K562 (cell line): ENCODE measurements around the gene GRAMD2A. TPM values are rescaled to one million over a fixed set of nuclear protein-coding genes. Genes with fewer than 3 reads are reported as not detected.

ENCODE experiments used
- ATAC-seq: fragments of 200-7000 bp; cut with Tn5 transposase; 3 replicates; pipeline ENCODE4 v1.9.1; 2020; ENCODE audit warnings: moderate library complexity
- BruUV-seq: library from RNA; stranded (reverse); fragments of 400-500 nt; replicated peaks from 2 replicates; lab custom pipeline; 2021; lab: Mats Ljungman, UMichigan
- CTCF ChIA-PET: fragments of 300-600 bp; formaldehyde crosslinking; extraction: SDS; loops from one replicate; lab custom pipeline; 2021; ENCODE audit warnings: low intra/inter-chr PET ratio; lab: Yijun Ruan, JAX
- POLR2A ChIA-PET: fragments of 300-600, 350-650 bp; sonication (Branson Sonifier 250); formaldehyde crosslinking; extraction: SDS; loops from one replicate; lab custom pipeline; 2021; ENCODE audit warnings: antibody characterized with exemption, inconsistent platforms; lab: Yijun Ruan, JAX
- DNase-seq, 4 experiments: peaks; one replicate each; pipeline versions ENCODE4 v3.0.0 to v3.0.0-alpha.2; 2011 to 2018; ENCODE audit warnings: low spot score in 3 of 4, mixed read lengths in 3 of 4; ENCODE audit errors: extremely low read depth in 1 of 4
- FAIRE-seq: peaks from 2 replicates; lab custom pipeline; 2011; peaks lifted over from hg19 to GRCh38; lab: Jason Lieb, UNC
- H2AFZ ChIP-seq: 2 replicates; pipeline ENCODE4 v1.6.0; 2011; ENCODE audit warnings: low read depth, low read length, control low read depth, inconsistent platforms
- H3K27ac ChIP-seq: fragments of 200-600 bp; 3 replicates; pipeline ENCODE4 v1.8.0; 2011; ENCODE audit warnings: low read depth, mild to moderate bottlenecking, control low read depth, inconsistent platforms, low read length, moderate library complexity, mixed read lengths; ENCODE audit errors: extremely low read depth
- H3K27me3 ChIP-seq, 2 experiments: fragments of 300-600 bp in 1 of 2; 2 replicates in 1 of 2; 3 replicates in 1 of 2; pipeline versions ENCODE4 v1.6.0 to v1.8.0; 2011; ENCODE audit warnings: inconsistent platforms in 2 of 2, low read length in 2 of 2, mild to moderate bottlenecking in 1 of 2, mixed read lengths in 1 of 2, moderate library complexity in 1 of 2; ENCODE audit not compliant: control insufficient read depth in 2 of 2, insufficient read depth in 2 of 2
- H3K36me3 ChIP-seq: fragments of 300-600 bp; 3 replicates; pipeline ENCODE4 v1.8.0; 2011; ENCODE audit warnings: mild to moderate bottlenecking, low read length, inconsistent platforms; ENCODE audit not compliant: control insufficient read depth, insufficient read depth
- H3K4me1 ChIP-seq, 2 experiments: fragments of 200-600 bp in 1 of 2; replicated peaks in 1 of 2; 2 replicates in 1 of 2; 3 replicates in 1 of 2; pipeline versions ENCODE4 v1.5.1 to v1.8.0; 2011; ENCODE audit warnings: inconsistent platforms in 2 of 2, low read length in 2 of 2, mild to moderate bottlenecking in 1 of 2, mixed read lengths in 1 of 2, moderate library complexity in 1 of 2; ENCODE audit not compliant: control insufficient read depth in 2 of 2, insufficient read depth in 2 of 2
- H3K4me2 ChIP-seq: 2 replicates; pipeline ENCODE4 v1.6.1; 2011; ENCODE audit warnings: low read length, control low read depth, inconsistent platforms, mixed read lengths; ENCODE audit not compliant: insufficient read depth
- H3K4me3 ChIP-seq: fragments of 200-600 bp; sonication (generic), shearing (Covaris generic); 2 replicates; pipeline ENCODE4 v1.5.1; 2016; ENCODE audit warnings: control low read depth, inconsistent platforms
- H3K79me2 ChIP-seq: fragments of 200-600 bp; 3 replicates; pipeline ENCODE4 v1.8.0; 2011; ENCODE audit warnings: low read length, inconsistent platforms; ENCODE audit not compliant: control insufficient read depth, insufficient read depth
- H3K9ac ChIP-seq, 2 experiments: 2 replicates each; pipeline versions ENCODE4 v1.6.0 to v1.6.1; 2011; ENCODE audit warnings: low read depth in 2 of 2, low read length in 2 of 2, control low read depth in 1 of 2, inconsistent platforms in 1 of 2, mild to moderate bottlenecking in 1 of 2, mixed read lengths in 1 of 2; ENCODE audit not compliant: insufficient read depth in 1 of 2
- H3K9me1 ChIP-seq: one replicate; pipeline ENCODE4 v1.6.0; 2011; ENCODE audit warnings: inconsistent platforms, mild to moderate bottlenecking, low read length, moderate library complexity; ENCODE audit not compliant: control insufficient read depth, insufficient read depth
- H3K9me3 ChIP-seq: replicated peaks from 2 replicates; pipeline ENCODE4 v1.5.1; 2011; ENCODE audit warnings: low read depth, low read length, inconsistent platforms; ENCODE audit not compliant: control insufficient read depth, insufficient read depth
- H4K20me1 ChIP-seq: replicated peaks from 2 replicates; pipeline ENCODE4 v1.6.1; 2011; ENCODE audit warnings: low read length, inconsistent platforms, mixed read lengths; ENCODE audit not compliant: control insufficient read depth, insufficient read depth
- NELFE ChIP-seq: IDR thresholded peaks from 2 replicates; pipeline ENCODE4 v1.6.1; 2011; ENCODE audit warnings: mild to moderate bottlenecking; ENCODE audit not compliant: insufficient read depth, insufficient read length
- POLR2AphosphoS5 ChIP-seq: IDR thresholded peaks from 2 replicates; pipeline ENCODE4 v1.6.1; 2011; ENCODE audit warnings: mild to moderate bottlenecking, low read depth, low read length, moderate library complexity; ENCODE audit not compliant: control insufficient read depth, insufficient read depth
- RBM22 ChIP-seq: fragments of 200-400 bp; formaldehyde crosslinking; IDR thresholded peaks from 2 replicates; pipeline ENCODE4 v1.6.1; 2018; ENCODE audit warnings: low read length, low read depth; ENCODE audit not compliant: poor library complexity, severe bottlenecking
- TAF1 ChIP-seq: IDR thresholded peaks from 2 replicates; pipeline ENCODE4 v1.6.1; 2011; ENCODE audit warnings: mild to moderate bottlenecking, low read length, moderate library complexity; ENCODE audit not compliant: insufficient read depth, control insufficient read depth, severe bottlenecking; ENCODE audit errors: extremely low read depth
- THRAP3 ChIP-seq: fragments of 450-650 bp; IDR thresholded peaks from 2 replicates; pipeline ENCODE4 v1.6.1; 2016; ENCODE audit warnings: mild to moderate bottlenecking, inconsistent platforms, borderline replicate concordance
- TSHZ1 ChIP-seq: fragments of 250-450 bp; sonication (Bioruptor Pico); IDR thresholded peaks from 2 replicates; pipeline ENCODE4 v1.4.0; 2020; ENCODE audit warnings: mild to moderate bottlenecking, moderate library complexity
- ZBTB8A ChIP-seq: fragments of 450-650 bp; IDR thresholded peaks from 2 replicates; pipeline ENCODE4 v1.6.1; 2018; ENCODE audit warnings: mild to moderate bottlenecking, moderate library complexity; ENCODE audit not compliant: partially characterized antibody
- ZNF253 ChIP-seq: fragments of 250-450 bp; sonication (Bioruptor Pico); conservative IDR thresholded peaks from 2 replicates; pipeline ENCODE4 v1.6.1; 2021; ENCODE audit warnings: mild to moderate bottlenecking
- ZSCAN29 ChIP-seq: fragments of 450-650 bp; IDR thresholded peaks from 2 replicates; pipeline ENCODE4 v1.6.1; 2017
- WGBS: fragments of 100-300 bp; shearing (Covaris generic); methylation state at CpG from one replicate; pipeline ENCODE4 v1.1.6; 2016; ENCODE audit warnings: low coverage, mixed read lengths; ENCODE audit not compliant: insufficient coverage; ENCODE audit errors: missing lambda C conversion rate; 5-methylcytosine and 5-hydroxymethylcytosine counted together
- in situ Hi-C: fragments of 300-500 bp; cut with MboI; formaldehyde crosslinking; loops from 4 replicates; pipeline ENCODE4 v1.15.0; 2018; ENCODE audit warnings: inconsistent platforms, mixed read lengths
- intact Hi-C: fragments of 100-400 bp; cut with micrococcal nuclease; formaldehyde crosslinking; loops from 2 replicates; pipeline ENCODE4 v1.14.2; 2022
- polyA plus RNA-seq, 8 experiments: library from polyadenylated mRNA; depleted of rRNA in 4 of 8; stranded (reverse) in 5 of 8; unstranded in 3 of 8; fragments of >200 nt; fragmentation: Nextera tagmentation in 2 of 8; fragmentation: Illumina TruSeq in 1 of 8; extraction: Ambion mirVana in 2 of 8; extraction: Trizol in 1 of 8; gene quantifications; 2 replicates each; pipeline versions ENCODE4 v1.2.1 to v1.2.3, GENCODE V29; 2011 to 2014; ENCODE audit warnings: inconsistent platforms in 1 of 8, missing spikeins in 1 of 8
- total RNA-seq, 7 experiments: library from RNA; depleted of rRNA in 6 of 7; stranded (reverse); fragments of >200 nt in 6 of 7; fragmentation: Illumina TruSeq in 2 of 7; extraction: Trizol in 2 of 7; gene quantifications; 2 replicates each; pipeline versions ENCODE4 v1.2.1 to v1.2.3, GENCODE V29; 2011 to 2021; ENCODE audit warnings: low replicate concordance in 1 of 7

The GRAMD2A gene
- total and polyA plus RNA-seq, 9 of the 15 experiments (the other 6 are each of a cell fraction or from before 2014, with no cell fraction given) = 0.08 to 0.22 TPM; not detected in 7

DNA sequence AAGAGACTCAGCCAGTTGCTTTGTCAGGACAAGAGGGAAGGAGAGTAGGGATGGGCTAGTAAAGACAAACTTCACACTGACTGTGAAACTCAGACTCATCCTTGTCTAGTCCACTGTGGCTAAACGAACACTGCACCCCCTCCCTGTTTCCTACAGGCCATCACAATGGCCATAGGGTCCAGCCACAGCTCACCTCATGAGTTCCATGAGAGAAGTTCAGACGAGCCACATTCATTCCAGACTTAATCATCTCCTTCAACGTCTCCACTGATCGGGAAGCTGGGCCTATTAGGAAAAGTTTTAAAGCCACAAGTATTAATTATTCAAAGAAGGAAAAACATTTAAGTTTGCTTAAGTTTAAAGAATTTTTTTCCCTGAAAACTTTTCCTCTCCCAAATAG, 19.6 kb upstream of the GRAMD2A start (continued):
- no peak for TF ChIP-seq TSHZ1
- TF ChIP-seq POLR2AphosphoS5 = no peak
- TF ChIP-seq, all 486 proteins: peak for 0

- no peak overlapping the region for H3K4me3 ChIP-seq
- in situ Hi-C loops = no loop called here
- BruUV-seq = no TSS peak
- ChIA-PET CTCF (no interaction called here), POLR2A (interaction anchor here (1.1 kb wide), 1 partner anchor 11 kb away, joined by 3 read pairs; no protein-coding TSS in a partner anchor)
- H3K36me3 ChIP-seq = peaks cover 96% of the 10 kb centered on the region
- H3K4me1 ChIP-seq = no peaks in the 10 kb centered on the region
- intact Hi-C loops = no loop called here
- DNase-seq = no peak
- no peak overlapping the region for H2AFZ ChIP-seq
- FAIRE-seq = no peak
- no peak overlapping the region for H3K27ac ChIP-seq
- no peaks in the 10 kb centered on the region for H3K9me3 ChIP-seq
- H3K27me3 ChIP-seq = no peaks in the 10 kb centered on the region
- WGBS = 86% methylated on average over 1 of the region's 1 CpG
- H3K79me2 ChIP-seq = peaks cover 44% of the 10 kb centered on the region
- H4K20me1 ChIP-seq = 0 out of 2 replicates have a peak, but pooled peaks cover 13% of the 10 kb centered on the region
- no peaks in the 10 kb centered on the region for H3K9me1 ChIP-seq
- ATAC-seq = no peak
- no peak overlapping the region for H3K4me2 ChIP-seq
- TF ChIP-seq TAF1 (no peak), THRAP3 (no peak), ZNF253 (no peak), RBM22 (no peak), ZBTB8A (no peak), NELFE (no peak), ZSCAN29 (no peak)
- H3K9ac ChIP-seq = no peak overlapping the region
These were observed 18.5 kb upstream of the GRAMD2A start for GRCh38 chr15:72216079-72216478.
